ENCODE measurements around the gene RNASE11.
"Not testable (repeated sequence)": the region's sequence is repeated elsewhere in the genome, so short reads cannot be mapped to it uniquely, and the experiment has no call there.

RNASE11 gene

GRCh38 chr14:20583142-20583541 is 4.7 kb downstream of the RNASE11 start:
- no peak for DNase-seq

GRCh38 chr14:20580242-20580641 is 7.6 kb downstream of the RNASE11 start:
- no peak for DNase-seq

GRCh38 chr14:20578784-20579502 is 8.9 kb downstream of the RNASE11 start:
- DNase-seq: no peak

GRCh38 chr14:20578325-20578724 is 9.5 kb downstream of the RNASE11 start:
- DNase-seq: no peak

GRCh38 chr14:20572382-20572990 is 15.3 kb downstream of the RNASE11 start:
- DNase-seq: not testable (repeated sequence)

DNA sequence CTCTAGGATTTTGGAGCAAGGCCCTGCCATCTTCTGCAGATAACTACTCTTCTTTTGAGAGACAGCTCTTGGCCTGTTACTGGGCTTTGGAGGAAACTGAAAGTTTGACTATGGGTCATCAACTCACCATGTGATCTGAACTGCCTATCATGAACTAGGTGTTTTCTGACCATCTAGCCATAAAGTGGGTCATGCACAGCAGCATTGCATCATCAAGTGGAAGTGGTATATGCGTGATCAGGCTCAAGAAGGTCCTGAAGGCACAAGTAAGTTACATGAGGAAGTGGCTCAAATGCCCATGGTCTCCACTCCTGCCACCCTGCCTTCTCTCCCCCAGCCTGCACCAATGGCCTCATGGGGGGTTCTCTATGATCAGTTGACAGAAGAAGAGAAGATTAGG is 17.1 kb downstream of the RNASE11 start:
- DNase-seq: not testable (repeated sequence)

DNA sequence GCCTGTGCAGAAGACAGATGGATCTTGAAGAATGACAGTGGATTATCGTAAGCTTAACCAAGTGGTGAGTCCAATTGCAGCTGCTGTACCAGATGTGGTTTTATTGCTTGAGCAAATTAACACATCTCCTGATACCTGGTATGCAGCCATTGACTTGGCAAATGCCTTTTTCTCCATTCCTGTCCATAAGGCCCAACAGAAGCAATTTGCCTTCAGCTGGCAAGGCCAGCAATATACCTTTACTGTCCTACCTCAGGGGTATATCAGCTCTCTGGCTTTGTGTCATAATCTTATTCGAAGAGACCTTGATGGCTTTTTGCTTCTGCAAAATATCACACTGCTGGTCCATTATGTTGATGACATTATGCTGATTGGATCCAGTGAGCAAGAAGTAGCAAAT is 17.9 kb downstream of the RNASE11 start:
- not testable (repeated sequence) for DNase-seq

- no peak for DNase-seq
Observed at GRCh38 chr14:20569066-20569465, 18.7 kb downstream of the RNASE11 start.

DNA sequence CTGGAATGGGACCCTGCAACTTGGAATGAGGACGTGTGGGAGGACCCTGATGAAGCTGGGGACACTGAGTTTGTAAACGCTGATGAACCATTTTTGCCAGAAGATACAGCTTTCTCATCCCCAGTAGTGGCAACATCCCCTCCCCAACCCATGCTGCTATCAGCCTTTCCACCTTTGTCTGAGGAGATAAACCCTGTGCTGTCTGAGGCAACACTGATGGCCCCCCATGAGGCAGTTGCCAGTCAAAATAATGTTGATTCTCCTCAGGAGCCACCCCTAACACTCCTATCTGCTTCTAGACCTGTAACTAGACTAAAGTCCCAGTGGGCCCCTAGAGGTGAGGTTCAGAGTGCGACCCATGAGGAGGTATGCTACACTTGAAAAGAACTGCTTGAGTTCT is 19.4 kb downstream of the RNASE11 start:
- no peak for DNase-seq

GRCh38 chr14:20567199-20567598 is 20.6 kb downstream of the RNASE11 start:
- DNase-seq: not testable (repeated sequence)

GRCh38 chr14:20564501-20564997 is 23.3 kb downstream of the RNASE11 start:
- no peak for DNase-seq

- no peak for DNase-seq
Observed at GRCh38 chr14:20563971-20564370, 23.8 kb downstream of the RNASE11 start.

GRCh38 chr14:20560961-20561360 is 26.8 kb downstream of the RNASE11 start, which contains the start of gene RNASE9:
Gene RNASE9, minus strand, starts transcription at chr14:20561047.
- DNase-seq: no peak

GRCh38 chr14:20559461-20559904 is 28.3 kb downstream of the RNASE11 start:
- no peak for DNase-seq

- no peak for DNase-seq
Observed at GRCh38 chr14:20557212-20557542, 30.6 kb downstream of the RNASE11 start.

GRCh38 chr14:20556500-20557211 is 31.1 kb downstream of the RNASE11 start:
- no peak for DNase-seq

DNA sequence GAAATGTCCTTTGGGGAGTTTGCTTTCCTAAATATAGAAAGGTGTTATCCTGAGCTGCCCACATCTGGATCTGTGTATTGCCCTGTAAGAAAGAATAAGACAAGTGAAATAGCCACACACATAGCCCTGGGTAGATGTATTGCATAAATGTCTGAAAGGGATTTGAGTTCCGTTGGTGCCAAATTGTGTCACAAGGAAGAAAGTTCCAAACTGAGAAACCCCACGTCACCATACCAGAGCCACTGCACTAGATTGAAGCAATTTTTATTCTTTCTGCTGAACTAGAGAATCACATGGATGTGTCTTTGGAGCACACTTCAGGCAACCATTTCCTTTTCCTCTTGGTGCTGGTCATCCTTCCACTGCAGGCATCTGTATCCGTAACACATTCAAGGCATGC is 32.0 kb downstream of the RNASE11 start:
- DNase-seq: no peak

- no peak for DNase-seq
Observed at GRCh38 chr14:20553024-20553423, 34.8 kb downstream of the RNASE11 start.

DNA sequence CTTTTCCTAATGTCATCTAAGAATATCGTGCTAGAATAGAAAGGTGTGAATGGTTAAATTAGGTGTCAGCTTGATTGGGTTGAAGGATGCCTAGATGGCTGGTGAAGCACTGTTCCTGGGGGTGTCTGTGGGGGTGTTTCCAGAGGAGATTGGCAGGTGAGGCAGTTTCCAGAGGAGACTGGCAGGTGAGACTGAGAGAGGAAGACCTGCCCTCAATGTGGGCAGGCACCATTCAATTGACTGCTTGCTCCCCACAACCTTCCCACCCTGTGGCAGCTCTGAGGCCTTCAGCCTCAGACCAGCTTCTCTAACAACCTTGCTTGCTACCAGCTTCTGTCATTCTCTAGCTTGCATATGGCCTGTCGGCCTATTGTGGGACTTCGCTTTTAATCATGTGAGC is 36.2 kb downstream of the RNASE11 start:
- DNase-seq: peak in 6 of 56 donors; percentile 0 to 37 (median 14)

- no peak for DNase-seq
Observed at GRCh38 chr14:20550926-20551325, 36.9 kb downstream of the RNASE11 start.

- no peak for DNase-seq
Observed at GRCh38 chr14:20548414-20549158, 39.2 kb downstream of the RNASE11 start.

- DNase-seq: no peak
Observed at GRCh38 chr14:20546877-20547276, 40.9 kb downstream of the RNASE11 start.
